Measurements from ENCODE around the gene HEPHL1.

HEPHL1 gene

DNA sequence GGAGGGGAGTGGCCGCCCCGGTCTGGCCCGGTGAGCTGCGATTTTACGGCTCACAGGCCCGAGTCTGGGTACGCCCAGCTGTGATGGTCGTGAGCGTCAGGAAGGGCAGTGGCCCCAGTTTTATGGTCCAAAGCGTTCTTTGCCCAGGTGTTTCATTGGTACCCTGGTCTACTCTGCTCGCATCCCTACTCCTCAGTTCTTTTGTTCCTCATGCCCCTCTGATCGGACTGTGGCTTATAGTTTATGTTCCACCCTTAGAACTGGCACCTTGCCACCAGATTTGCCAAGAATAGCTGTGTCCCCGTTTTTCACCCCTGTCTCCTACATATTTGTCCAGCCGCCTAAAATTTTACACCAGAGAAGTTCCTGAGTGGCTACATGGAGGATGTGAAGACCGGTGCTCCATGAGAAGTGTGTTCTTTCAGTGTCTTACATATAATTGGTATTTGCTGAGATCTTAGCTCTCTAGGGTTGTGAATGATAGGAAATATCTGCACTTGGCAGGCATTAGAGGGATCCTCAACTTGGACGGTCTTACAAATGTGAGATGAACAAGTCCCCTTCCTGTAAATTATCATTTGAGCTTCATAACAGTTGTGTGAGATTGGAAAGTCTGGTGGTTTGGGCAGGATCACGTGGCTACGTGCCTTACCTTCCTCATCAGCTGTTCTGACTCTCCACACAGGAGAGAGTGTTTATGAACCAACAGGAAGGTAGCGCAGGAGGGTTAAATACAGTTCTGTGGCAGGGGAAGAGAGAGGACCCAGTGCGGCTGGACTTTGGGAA is 108.6 kb downstream of the HEPHL1 start:
- no peak for DNase-seq (ENCODE audit: low read depth)

DNA sequence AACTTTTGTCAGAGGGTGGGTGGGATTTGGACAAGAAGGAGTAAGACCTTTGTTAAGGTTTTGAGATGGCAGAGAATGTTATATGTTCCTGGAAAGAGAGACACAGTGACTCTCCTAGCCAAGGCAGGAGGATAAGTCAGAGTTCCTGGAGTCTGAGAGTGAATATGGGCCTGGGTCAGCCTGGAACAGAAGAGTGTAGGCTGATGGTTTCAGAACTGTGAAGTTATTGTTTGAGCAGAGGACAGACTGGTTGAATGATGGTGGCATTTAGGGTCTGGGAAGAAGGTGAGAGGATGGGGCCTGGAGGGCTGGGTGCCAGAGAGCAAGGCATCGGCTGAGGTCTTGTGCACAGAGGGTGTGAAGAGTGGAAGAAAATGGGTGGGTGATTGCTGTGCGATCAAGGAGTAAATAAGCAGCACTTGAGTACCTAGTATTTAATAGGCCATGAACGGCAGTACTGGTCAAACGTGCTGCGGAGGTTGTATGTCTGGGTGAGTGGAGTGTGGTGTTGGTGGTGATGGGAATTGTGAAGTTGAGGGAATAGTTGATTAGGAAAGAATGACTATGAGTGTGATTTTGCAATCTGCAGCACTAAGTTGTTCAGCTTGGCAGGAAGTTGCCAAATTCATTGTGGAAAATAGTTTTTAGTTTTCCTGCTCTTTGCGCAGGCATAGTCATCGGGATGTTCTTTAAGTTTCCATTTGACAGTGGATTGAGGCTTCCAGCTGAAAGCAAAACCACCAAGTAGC is 109.3 kb downstream of the HEPHL1 start:
- no peak for DNase-seq (ENCODE audit: low read depth)

- no peak for DNase-seq (ENCODE audit: low read depth)
Measured at GRCh38 chr11:94131047-94131717, 110.0 kb downstream of the HEPHL1 start.

- no peak for DNase-seq (ENCODE audit: low read depth)
Measured at GRCh38 chr11:94131718-94132115, 110.6 kb downstream of the HEPHL1 start.

DNA sequence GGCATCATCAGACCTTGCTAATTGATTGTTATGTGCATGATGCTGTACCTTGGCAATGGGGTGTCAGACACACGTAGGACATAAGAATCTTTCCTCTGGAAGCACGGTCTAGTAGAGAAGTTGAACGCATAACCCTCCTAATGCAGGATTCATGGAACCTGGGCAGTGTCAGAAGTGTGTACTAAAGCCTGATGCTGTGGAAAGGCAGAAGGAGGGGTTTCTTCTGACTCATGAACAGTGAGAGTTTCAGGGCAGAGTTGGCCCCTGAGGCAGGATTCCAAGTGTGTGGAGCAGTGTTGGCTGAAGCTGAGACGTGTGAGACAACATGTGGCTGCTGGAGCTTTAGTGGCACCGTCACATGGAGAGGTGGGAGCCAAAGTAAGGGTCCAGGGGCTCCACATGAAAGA is 111.0 kb downstream of the HEPHL1 start:
- no peak for DNase-seq (ENCODE audit: low read depth)

GRCh38 chr11:94132823-94133408 is 111.8 kb downstream of the HEPHL1 start:
- no peak for DNase-seq (ENCODE audit: low read depth)

DNA sequence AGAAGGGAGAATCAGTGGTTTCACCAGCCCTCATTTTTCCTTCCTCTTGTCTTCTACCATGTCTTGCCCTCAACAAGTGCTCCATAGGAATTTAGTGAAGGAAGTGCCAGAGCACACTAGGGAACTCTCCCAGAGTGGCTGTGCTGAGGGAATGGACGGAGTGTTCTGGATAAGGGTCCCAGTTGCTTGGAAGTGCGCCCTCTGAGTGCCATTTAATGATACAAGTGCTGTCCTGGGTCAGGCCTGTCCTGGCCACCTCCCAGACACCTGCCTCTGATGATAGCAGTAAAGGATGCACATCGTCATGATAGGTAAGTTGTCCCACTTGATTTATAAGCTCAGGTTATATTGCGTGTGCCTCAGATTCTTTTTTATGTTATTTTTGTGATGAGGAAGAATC is 112.6 kb downstream of the HEPHL1 start:
- DNase-seq (ENCODE audit: low read depth) = no peak

GRCh38 chr11:94134651-94135512 is 113.7 kb downstream of the HEPHL1 start:
- DNase-seq (ENCODE audit: low read depth) = no peak

- no peak for DNase-seq (ENCODE audit: low read depth)
Measured at GRCh38 chr11:94139416-94139815, 118.3 kb downstream of the HEPHL1 start.

DNA sequence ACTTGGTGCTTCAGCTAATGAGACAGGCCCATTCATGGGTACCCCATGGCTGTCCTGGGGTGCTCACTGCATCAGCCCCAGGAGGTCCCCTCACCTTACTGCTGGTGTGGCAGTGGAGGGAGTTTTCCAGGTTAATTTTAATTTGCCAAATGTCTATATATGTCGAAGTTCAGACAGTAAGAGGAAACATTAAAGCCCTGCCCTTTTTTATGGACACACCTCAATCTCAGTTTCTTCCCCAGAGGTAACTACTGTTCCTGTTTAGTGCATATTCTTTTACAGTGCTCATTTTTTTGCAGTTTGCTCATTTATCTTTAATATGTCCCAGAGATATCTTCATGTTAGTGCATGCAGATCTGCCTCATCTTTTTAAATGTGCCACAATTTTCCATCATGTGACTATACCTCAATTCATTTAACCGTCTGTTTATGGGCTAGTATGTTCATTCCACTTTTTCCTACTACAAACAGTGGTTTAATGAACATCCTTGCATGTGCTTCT is 119.1 kb downstream of the HEPHL1 start:
- DNase-seq (ENCODE audit: low read depth) = no peak

GRCh38 chr11:94141511-94142307 is 120.6 kb downstream of the HEPHL1 start:
- DNase-seq (ENCODE audit: low read depth) = no peak

DNA sequence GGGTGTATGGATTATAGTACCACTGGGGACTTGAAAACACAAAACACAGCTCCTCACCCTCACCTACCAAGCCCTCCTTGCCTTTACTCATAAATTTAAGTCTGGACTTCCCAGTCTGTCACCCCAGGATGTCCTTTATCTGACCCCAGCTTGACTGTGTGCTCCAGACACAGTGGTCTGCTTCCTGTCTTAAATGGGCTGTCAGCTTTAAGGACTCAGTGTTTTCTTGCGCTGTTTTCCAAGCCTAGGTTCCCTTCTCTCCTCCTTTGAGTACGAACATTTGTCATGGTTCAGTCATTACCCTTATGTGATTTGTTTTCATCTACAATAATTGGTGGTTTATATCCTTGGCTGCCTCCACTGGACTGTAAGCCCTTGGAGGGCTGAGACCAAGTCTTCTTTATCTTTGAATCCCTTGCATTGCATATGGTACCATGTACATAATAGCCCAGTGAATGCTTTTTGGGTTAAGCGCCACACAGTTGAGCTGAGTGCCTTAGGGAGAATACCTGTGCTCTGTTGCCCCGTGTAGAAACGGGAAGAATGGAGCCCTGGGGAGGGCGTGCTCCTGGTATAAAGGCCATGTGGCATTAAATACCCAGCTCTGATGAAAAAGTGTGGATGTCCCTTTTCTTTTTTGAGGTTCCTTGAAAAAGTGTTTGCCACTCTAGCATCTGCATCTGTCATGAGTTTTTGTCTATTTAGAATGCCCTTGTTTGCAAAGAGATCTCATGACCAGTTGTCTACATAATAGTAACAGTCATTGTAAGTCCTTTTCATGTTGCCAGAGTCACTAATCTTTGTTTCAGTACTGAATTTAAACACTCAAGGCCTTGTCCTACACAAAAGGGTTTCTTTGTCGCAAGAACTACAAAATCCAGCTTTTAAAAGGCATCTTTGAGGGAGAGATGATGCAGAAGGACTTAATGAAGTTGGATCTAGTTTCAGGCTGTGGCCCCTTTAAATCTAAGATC is 121.4 kb downstream of the HEPHL1 start:
- DNase-seq (ENCODE audit: low read depth) = no peak

DNA sequence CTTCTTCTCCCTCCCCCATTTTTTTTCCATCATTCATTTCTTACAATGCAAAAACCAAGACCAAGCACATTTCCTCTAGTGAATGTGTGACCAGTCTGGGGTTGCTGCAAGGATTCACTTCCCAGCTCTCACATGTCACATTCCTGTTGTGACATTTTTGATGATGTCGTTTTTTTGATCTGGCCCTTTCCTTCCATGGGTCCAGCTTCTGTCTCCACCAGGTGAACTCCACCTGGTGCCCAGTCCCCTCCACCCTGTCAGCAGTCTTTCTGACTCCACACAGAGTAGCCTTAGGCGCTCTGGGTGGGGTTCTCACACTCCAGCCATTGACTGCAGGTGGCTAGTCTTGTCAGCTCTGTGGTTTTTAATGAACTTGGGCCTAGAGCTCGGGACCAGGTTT is 123.1 kb downstream of the HEPHL1 start:
- no peak for DNase-seq (ENCODE audit: low read depth)

GRCh38 chr11:94144664-94145063 is 123.5 kb downstream of the HEPHL1 start:
- DNase-seq (ENCODE audit: low read depth) = no peak

DNA sequence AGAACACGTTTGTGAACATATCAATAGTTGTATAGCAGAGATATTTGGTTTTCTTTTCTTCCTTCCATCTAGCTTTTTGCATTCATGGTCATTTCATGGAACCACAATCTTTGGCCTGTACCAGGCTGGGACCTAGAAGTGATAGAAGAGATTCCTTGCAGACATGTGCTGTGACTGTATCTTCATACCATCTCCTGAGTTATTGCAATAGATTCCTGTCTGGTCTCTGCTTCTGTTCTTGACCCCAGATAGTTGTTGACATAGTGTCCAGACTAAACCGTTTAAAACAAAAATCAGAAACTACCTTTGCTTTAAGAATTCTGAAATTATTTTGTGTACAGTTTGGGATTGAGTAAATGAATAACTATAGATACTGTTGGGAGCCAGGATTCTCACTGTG is 124.3 kb downstream of the HEPHL1 start:
- DNase-seq (ENCODE audit: low read depth) = no peak

DNA sequence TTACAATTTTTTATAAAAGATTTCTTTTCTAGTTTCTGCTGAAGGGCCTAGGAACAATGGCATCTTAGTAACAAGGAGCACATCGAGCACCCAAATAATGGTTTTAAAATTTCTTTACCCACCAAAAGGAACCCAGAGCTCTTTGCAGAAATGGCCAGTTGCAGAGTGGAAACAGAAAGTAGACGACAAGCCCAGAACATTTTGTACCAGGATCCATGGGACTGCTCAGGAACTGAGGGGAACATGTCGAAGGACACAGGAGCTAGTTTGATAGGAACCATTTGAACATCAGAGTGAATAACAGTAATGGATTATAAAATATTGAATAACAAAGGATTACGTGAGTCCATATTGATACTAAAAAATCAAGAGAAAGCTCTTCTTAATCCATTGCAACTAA is 124.8 kb downstream of the HEPHL1 start:
- DNase-seq (ENCODE audit: low read depth) = no peak

- DNase-seq (ENCODE audit: low read depth) = no peak
Measured at GRCh38 chr11:94147433-94147845, 126.3 kb downstream of the HEPHL1 start.

DNA sequence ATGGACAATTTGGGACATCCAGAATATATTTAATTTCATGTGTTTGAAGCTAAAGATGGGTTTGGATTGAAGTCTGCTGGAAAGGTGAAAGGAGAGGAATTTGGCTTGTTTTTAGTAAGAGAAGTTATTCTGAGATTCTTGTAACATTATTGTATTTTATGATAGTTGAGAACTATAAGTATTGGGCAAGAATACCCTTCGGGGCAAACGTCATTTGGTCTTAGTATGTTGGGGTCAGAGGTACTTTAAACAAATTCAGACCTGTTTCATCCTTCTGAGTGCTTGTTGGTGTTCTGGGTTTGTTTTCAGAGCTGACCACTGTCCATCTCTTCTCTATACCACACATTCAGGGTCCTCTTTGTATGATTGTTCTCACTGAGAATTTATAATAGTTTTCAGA is 127.0 kb downstream of the HEPHL1 start:
- DNase-seq (ENCODE audit: low read depth) = no peak

DNA sequence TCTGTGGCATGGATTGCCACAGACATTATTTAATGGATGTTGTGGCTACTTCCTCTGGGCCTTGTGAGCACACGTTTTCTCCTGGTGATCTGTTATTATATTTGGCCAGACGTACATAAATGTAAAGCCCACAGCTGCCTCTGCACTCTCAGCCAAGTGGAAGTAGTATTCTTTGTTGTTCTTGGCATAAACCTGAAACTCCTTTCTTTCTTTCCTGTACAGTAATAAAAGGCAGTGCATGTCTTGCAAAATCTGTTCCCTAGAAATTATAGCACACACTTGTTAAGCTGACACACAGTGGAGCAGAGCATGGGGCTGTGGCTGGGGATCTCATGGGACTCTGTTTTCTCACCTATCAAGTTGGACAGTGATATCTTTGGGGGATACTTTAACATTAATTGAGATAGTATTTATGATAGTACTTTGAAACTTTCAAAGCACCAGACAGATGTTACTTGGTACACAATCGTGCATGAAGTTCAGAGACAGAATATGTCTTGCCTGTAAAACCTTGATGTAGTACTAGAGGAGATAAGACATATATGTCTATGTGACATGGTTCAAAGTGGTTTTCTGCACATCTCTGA is 128.4 kb downstream of the HEPHL1 start:
- no peak for DNase-seq (ENCODE audit: low read depth)
